H9 (cell line): Measurements from ENCODE around the gene ZFYVE27. TPM values are rescaled to one million over a fixed set of nuclear protein-coding genes. Genes with fewer than 3 reads are reported as not detected.

Experiments used
- DNase-seq: peaks from one replicate; pipeline ENCODE4 v3.0.0-alpha.2; 2017
- H2AFZ ChIP-seq: one replicate; pipeline ENCODE4 v1.6.1; 2013; ENCODE audit warnings: mild to moderate bottlenecking, low read length, control low read depth, moderate library complexity
- H2AK5ac ChIP-seq: 2 replicates; pipeline ENCODE4 v1.6.1; 2013; ENCODE audit warnings: low read length, control low read depth, mixed read lengths; ENCODE audit not compliant: insufficient read length
- H2BK120ac ChIP-seq: one replicate; pipeline ENCODE4 v1.6.1; 2013; ENCODE audit warnings: low read depth, mild to moderate bottlenecking, low read length, control low read depth, inconsistent platforms; ENCODE audit not compliant: poor library complexity, severe bottlenecking
- H2BK12ac ChIP-seq: 2 replicates; pipeline ENCODE4 v1.6.1; 2013; ENCODE audit warnings: low read length, control low read depth, mixed read lengths, low read depth; ENCODE audit not compliant: insufficient read length
- H2BK15ac ChIP-seq: 2 replicates; pipeline ENCODE4 v1.6.1; 2013; ENCODE audit warnings: low read depth, low read length, control low read depth
- H2BK20ac ChIP-seq: one replicate; pipeline ENCODE4 v1.6.1; 2013; ENCODE audit warnings: low read depth, mild to moderate bottlenecking, low read length, control low read depth, inconsistent platforms; ENCODE audit not compliant: poor library complexity, severe bottlenecking
- H2BK5ac ChIP-seq: 2 replicates; pipeline ENCODE4 v1.6.1; 2013; ENCODE audit warnings: low read length, control low read depth, mixed read lengths; ENCODE audit not compliant: insufficient read length
- H3K14ac ChIP-seq: 2 replicates; pipeline ENCODE4 v1.6.1; 2013; ENCODE audit warnings: low read length, control low read depth; ENCODE audit not compliant: insufficient read depth
- H3K18ac ChIP-seq: 2 replicates; pipeline ENCODE4 v1.6.1; 2013; ENCODE audit warnings: low read depth, mild to moderate bottlenecking, mixed read lengths, low read length, control low read depth; ENCODE audit not compliant: insufficient read length
- H3K23ac ChIP-seq: 2 replicates; pipeline ENCODE4 v1.6.1; 2013; ENCODE audit warnings: low read length, control low read depth, mixed read lengths, low read depth; ENCODE audit not compliant: insufficient read length
- H3K23me2 ChIP-seq: 2 replicates; pipeline ENCODE4 v1.6.1; 2013; ENCODE audit warnings: low read depth, mild to moderate bottlenecking, mixed read lengths, low read length, control low read depth; ENCODE audit not compliant: insufficient read length, poor library complexity, severe bottlenecking
- H3K27ac ChIP-seq: 2 replicates; pipeline ENCODE4 v1.5.1; 2013; ENCODE audit warnings: low read length, control low read depth, mixed read lengths, low read depth; ENCODE audit not compliant: insufficient read length
- H3K27me3 ChIP-seq: 2 replicates; pipeline ENCODE4 v1.6.1; 2013; ENCODE audit warnings: low read length, control low read depth, inconsistent platforms; ENCODE audit not compliant: insufficient read depth
- H3K4ac ChIP-seq: 2 replicates; pipeline ENCODE4 v1.6.1; 2013; ENCODE audit warnings: low read depth, mild to moderate bottlenecking, control low read depth, inconsistent platforms, low read length, moderate library complexity
- H3K4me1 ChIP-seq: 2 replicates; pipeline ENCODE4 v1.6.1; 2013; ENCODE audit warnings: low read length, control low read depth, inconsistent platforms; ENCODE audit not compliant: insufficient read depth
- H3K4me2 ChIP-seq: 2 replicates; pipeline ENCODE4 v1.6.1; 2013; ENCODE audit warnings: low read length, control low read depth, mixed read lengths; ENCODE audit not compliant: insufficient read length, insufficient read depth
- H3K56ac ChIP-seq: 2 replicates; pipeline ENCODE4 v1.6.1; 2013; ENCODE audit warnings: low read depth, mild to moderate bottlenecking, mixed read lengths, low read length, control low read depth; ENCODE audit not compliant: insufficient read length
- H3K79me1 ChIP-seq: 2 replicates; pipeline ENCODE4 v1.6.1; 2013; ENCODE audit warnings: low read depth, mild to moderate bottlenecking, moderate library complexity, low read length, control low read depth, inconsistent platforms; ENCODE audit not compliant: insufficient read depth, poor library complexity, severe bottlenecking
- H3K79me2 ChIP-seq: 2 replicates; pipeline ENCODE4 v1.6.1; 2013; ENCODE audit warnings: low read length, control low read depth, inconsistent platforms; ENCODE audit not compliant: insufficient read depth
- H3K9ac ChIP-seq: 2 replicates; pipeline ENCODE4 v1.6.1; 2013; ENCODE audit warnings: low read length, control low read depth, mixed read lengths; ENCODE audit not compliant: insufficient read length; ENCODE audit errors: extremely low read depth
- H3K9me3 ChIP-seq: one replicate; pipeline ENCODE4 v1.6.1; 2013; ENCODE audit warnings: low read depth, low read length, inconsistent platforms; ENCODE audit not compliant: control insufficient read depth
- H3T11ph ChIP-seq: one replicate; pipeline ENCODE4 v1.6.1; 2013; ENCODE audit warnings: mild to moderate bottlenecking, low read length, control low read depth, inconsistent platforms
- H4K20me1 ChIP-seq: one replicate; pipeline ENCODE4 v1.6.1; 2013; ENCODE audit not compliant: control insufficient read depth, insufficient read length, insufficient read depth
- H4K5ac ChIP-seq: 2 replicates; pipeline ENCODE4 v1.6.1; 2013; ENCODE audit warnings: low read depth, mild to moderate bottlenecking, mixed read lengths, low read length, control low read depth; ENCODE audit not compliant: insufficient read length
- H4K8ac ChIP-seq: replicated peaks from 2 replicates; pipeline ENCODE4 v1.6.1; 2013; ENCODE audit warnings: low read length, control low read depth, mixed read lengths, low read depth; ENCODE audit not compliant: insufficient read length
- H4K91ac ChIP-seq: 2 replicates; pipeline ENCODE4 v1.6.1; 2013; ENCODE audit warnings: low read depth, mild to moderate bottlenecking, moderate library complexity, mixed read lengths, low read length, control low read depth; ENCODE audit not compliant: insufficient read length
- H3K27ac Mint-ChIP-seq, 3 experiments: 2 replicates in 2 of 3; 3 replicates in 1 of 3; pipeline ENCODE4 v1.8.0; 2020 to 2021; ENCODE audit warnings: mixed read lengths in 3 of 3, mild to moderate bottlenecking in 1 of 3, moderate library complexity in 1 of 3
- H3K27me3 Mint-ChIP-seq: 2 replicates; pipeline ENCODE4 v1.8.0; 2021; ENCODE audit warnings: low read depth, mild to moderate bottlenecking, moderate library complexity, mixed read lengths
- H3K36me3 Mint-ChIP-seq, 3 experiments: 2 replicates in 2 of 3; 3 replicates in 1 of 3; pipeline ENCODE4 v1.8.0; 2020 to 2021; ENCODE audit warnings: low read depth in 3 of 3, mixed read lengths in 3 of 3; ENCODE audit not compliant: insufficient read depth in 1 of 3
- H3K4me1 Mint-ChIP-seq, 2 experiments: 2 replicates each; pipeline ENCODE4 v1.8.0; 2020; ENCODE audit warnings: mixed read lengths in 2 of 2
- H3K4me3 Mint-ChIP-seq, 2 experiments: 2 replicates in 1 of 2; 3 replicates in 1 of 2; pipeline ENCODE4 v1.8.0; 2020 to 2021; ENCODE audit warnings: mild to moderate bottlenecking in 2 of 2, mixed read lengths in 2 of 2, moderate library complexity in 1 of 2
- H3K9me3 Mint-ChIP-seq, 2 experiments: 2 replicates in 1 of 2; 3 replicates in 1 of 2; pipeline ENCODE4 v1.8.0; 2020; ENCODE audit warnings: mild to moderate bottlenecking in 2 of 2, mixed read lengths in 2 of 2, moderate library complexity in 1 of 2
- CTCF ChIP-seq: fragments of 200-600 bp; sonication (generic); conservative IDR thresholded peaks from 3 replicates; pipeline ENCODE4 v1.8.0; 2021; ENCODE audit warnings: antibody characterized with exemption, mild to moderate bottlenecking
- WGBS: extraction: QIAGEN DNeasy Blood & Tissue Kit; methylation state at CpG from one replicate; pipeline ENCODE4 v1.1.7; 2013; ENCODE audit warnings: missing lambda C conversion rate, low lambda C conversion rate, mixed read lengths; ENCODE audit not compliant: insufficient read length; ENCODE audit errors: extremely low coverage; 5-methylcytosine and 5-hydroxymethylcytosine counted together
- total RNA-seq: library from RNA; stranded (reverse); gene quantifications from 2 replicates; pipeline ENCODE4 v1.2.1, GENCODE V29; 2021

Gene ZFYVE27
- total RNA-seq, 1 experiment from 2014 or later: 33.2 TPM

GRCh38 chr10:97761331-97761865 lies 24.5 kb downstream of the ZFYVE27 start:
- Histone ChIP-seq H3K4me1 (no peaks in the 10 kb centered on the region), H3K9me3 (no peaks in the 10 kb centered on the region), H3K4me2 (no peak overlapping the region), H2AFZ (no peak overlapping the region), H3K23ac (no peak overlapping the region), H4K20me1 (no peaks in the 10 kb centered on the region), H2AK5ac (no peak overlapping the region), H3K79me2 (no peaks in the 10 kb centered on the region), H3K56ac (no peak overlapping the region), H3K27ac (no peak overlapping the region), H2BK20ac (no peak overlapping the region), H2BK120ac (no peak overlapping the region), H3T11ph (no peak overlapping the region), H2BK5ac (no peak overlapping the region), H4K91ac (no peak overlapping the region), H3K27me3 (no peaks in the 10 kb centered on the region), H2BK12ac (no peak overlapping the region), H3K23me2 (no peaks in the 10 kb centered on the region), H3K18ac (no peak overlapping the region), H3K4ac (no peak overlapping the region), H3K79me1 (no peaks in the 10 kb centered on the region), H4K8ac (no peak overlapping the region), H2BK15ac (no peak overlapping the region), H4K5ac (no peak overlapping the region), H3K9ac (no peak overlapping the region), H3K14ac (no peak overlapping the region)
- Mint-ChIP-seq H3K36me3 (peaks cover 7 to 44% (median 22%) of the 10 kb centered on the region in 3 experiments), H3K9me3 (no peaks in the 10 kb centered on the region), H3K4me1 (peaks cover 23 to 38% of the 10 kb centered on the region in 2 experiments), H3K4me3 (no peak overlapping the region), H3K27ac (peak overlapping the region in 2 of 3 experiments; percentile 77 to 89; a peak in 3 of 7 replicates), H3K27me3 (peaks cover 2% of the 10 kb centered on the region; the same call in 1 of the 2 replicates)
- no peak for DNase-seq
- WGBS: no CpG with 5 or more reads among the region's 8 CpGs
- TF ChIP-seq CTCF: no peak
